Dermis microvascular lymphatic vessel endothelial cell (primary cell): ENCODE data around the gene CYP2C8. TPM values are rescaled to one million over a fixed set of nuclear protein-coding genes. Genes with fewer than 3 reads are reported as not detected.

Source experiments
- total RNA-seq: library from RNA; depleted of rRNA; stranded (reverse); fragments of >200 nt; gene quantifications from 2 replicates; pipeline ENCODE4 v1.2.1, GENCODE V29; 2014

The CYP2C8 gene
- total RNA-seq, 1 donor from 2014 or later: not detected

Other genes with a start within 250 kb of the CYP2C8 start
- not detected in 2 replicates for gene CYP2C9, start 130.8 kb downstream of the CYP2C8 start, total RNA-seq
- gene ACSM6, start 124.7 kb upstream of the CYP2C8 start, total RNA-seq: not detected in 2 replicates
- gene PDLIM1, start 221.5 kb upstream of the CYP2C8 start, total RNA-seq: 51.1 and 122 TPM in 2 replicates